ENCODE measurements around the gene AGBL3. TPM values are rescaled to one million over a fixed set of nuclear protein-coding genes. Genes with fewer than 3 reads are reported as not detected.
"Not testable (repeated sequence)": the region's sequence is repeated elsewhere in the genome, so short reads cannot be mapped to it uniquely, and the experiment has no call there.

Gene AGBL3
- total RNA-seq, 1 experiment from 2014 or later = 3.5 TPM

DNA sequence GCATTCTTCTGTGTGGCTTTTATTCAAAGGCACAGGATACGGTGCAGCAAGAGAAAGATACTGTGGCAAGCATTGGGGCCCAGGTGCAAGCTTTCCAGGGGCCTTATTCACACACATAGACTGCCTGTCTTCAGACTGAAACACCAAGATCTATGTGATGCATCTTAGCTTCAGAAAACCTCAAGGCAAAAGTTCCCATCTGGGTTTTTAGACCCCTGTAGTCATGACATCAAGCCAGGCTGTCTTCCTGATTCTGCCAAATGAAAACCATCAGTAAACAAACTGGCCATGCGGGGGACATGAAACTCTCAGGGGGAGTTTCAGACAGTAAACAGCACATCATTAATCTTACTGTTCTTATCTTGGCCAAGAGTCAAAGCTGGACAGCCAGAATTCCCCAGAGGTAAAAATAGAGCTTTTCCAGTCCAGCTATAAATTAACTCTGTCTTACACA lies 9.8 kb downstream of the AGBL3 start:
- no peaks in the 10 kb centered on the region for H3K79me2 ChIP-seq (ENCODE audit: low read length)
- no peaks in the 10 kb centered on the region for H3K4me1 ChIP-seq (ENCODE audit: low read length)
- H3K4me3 ChIP-seq (ENCODE audit: low read length) = no peak overlapping the region
- H2AFZ ChIP-seq (ENCODE audit: low read length) = no peak overlapping the region
- no peaks in the 10 kb centered on the region for H3K9me2 ChIP-seq (replicated peaks; ENCODE audit: insufficient read depth, low read length)
- DNase-seq = no peak
- H3K9me3 ChIP-seq (ENCODE audit: low read length) = no peaks in the 10 kb centered on the region
- no peaks in the 10 kb centered on the region for H4K20me1 ChIP-seq (ENCODE audit: insufficient read depth, low read depth, low read length)
- no peaks in the 10 kb centered on the region for H3K27me3 ChIP-seq (ENCODE audit: low read length)
- H3K9ac ChIP-seq (ENCODE audit: low read length) = no peak overlapping the region
- H3K36me3 ChIP-seq (ENCODE audit: insufficient read depth, low read length) = no peaks in the 10 kb centered on the region
- no peak overlapping the region for H3K4me2 ChIP-seq (ENCODE audit: low read depth, low read length, poor library complexity, severe bottlenecking)
- no peak overlapping the region for H3K27ac ChIP-seq (ENCODE audit: low read length)

DNA sequence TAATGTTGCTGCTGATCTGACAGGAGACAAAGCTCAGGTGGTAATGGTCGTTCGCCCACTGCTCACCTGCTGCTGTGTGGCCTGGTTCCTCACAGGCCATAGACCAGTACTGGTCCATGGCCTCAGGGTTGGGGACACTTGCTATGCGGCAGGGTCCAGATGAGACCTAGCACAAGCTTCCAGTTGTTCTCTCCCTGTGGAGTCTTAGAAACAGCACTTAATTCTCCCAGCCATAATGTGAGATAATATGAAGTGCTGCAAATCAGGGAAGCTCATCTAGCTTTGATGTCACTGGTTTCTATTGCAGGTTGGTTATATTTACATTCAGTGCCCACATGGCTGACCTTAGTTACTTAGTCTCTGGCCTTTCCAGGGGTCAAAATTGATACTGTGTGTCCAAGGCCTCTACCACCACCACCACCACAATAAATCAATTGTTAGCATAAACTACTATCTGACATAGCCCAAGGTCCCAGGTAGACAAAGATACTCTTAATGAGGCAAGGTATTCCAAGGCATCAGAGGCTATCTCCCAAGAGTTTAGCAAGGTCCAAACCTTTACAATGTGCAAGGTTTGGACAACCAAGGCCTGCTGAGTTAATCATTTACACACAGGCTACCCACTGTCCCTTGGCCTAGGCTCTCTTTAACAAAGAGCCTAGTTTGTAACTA lies 11.0 kb downstream of the AGBL3 start:
- no peak overlapping the region for H2AFZ ChIP-seq (ENCODE audit: low read length)
- H3K9me2 ChIP-seq (replicated peaks; ENCODE audit: insufficient read depth, low read length) = no peaks in the 10 kb centered on the region
- no peaks in the 10 kb centered on the region for H3K4me1 ChIP-seq (ENCODE audit: low read length)
- no peaks in the 10 kb centered on the region for H3K9me3 ChIP-seq (ENCODE audit: low read length)
- no peak for DNase-seq
- no peak overlapping the region for H3K4me3 ChIP-seq (ENCODE audit: low read length)
- H3K27ac ChIP-seq (ENCODE audit: low read length) = no peak overlapping the region
- no peaks in the 10 kb centered on the region for H3K36me3 ChIP-seq (ENCODE audit: insufficient read depth, low read length)
- no peaks in the 10 kb centered on the region for H3K79me2 ChIP-seq (ENCODE audit: low read length)
- no peak overlapping the region for H3K9ac ChIP-seq (ENCODE audit: low read length)
- no peaks in the 10 kb centered on the region for H3K27me3 ChIP-seq (ENCODE audit: low read length)
- H3K4me2 ChIP-seq (ENCODE audit: low read depth, low read length, poor library complexity, severe bottlenecking) = no peak overlapping the region
- no peaks in the 10 kb centered on the region for H4K20me1 ChIP-seq (ENCODE audit: insufficient read depth, low read depth, low read length)

DNA sequence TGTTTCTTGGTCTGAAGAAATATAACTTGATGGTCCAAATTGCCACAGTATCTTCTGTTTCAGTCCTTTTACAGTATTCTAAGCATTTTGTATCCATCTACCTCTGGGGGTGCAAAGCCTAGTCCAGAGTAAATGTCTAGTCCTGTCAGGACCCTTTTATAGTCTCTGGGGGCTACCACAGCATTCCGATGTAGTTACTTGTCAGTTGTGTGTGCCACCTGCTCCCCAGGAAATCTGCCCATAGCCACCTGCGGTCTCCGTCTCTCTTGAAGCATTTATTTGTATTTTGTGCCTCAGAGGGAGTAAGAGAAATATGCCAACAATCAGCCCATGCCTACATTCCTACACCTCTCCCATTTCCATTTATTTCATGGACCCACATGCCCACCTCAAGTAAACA lies 12.8 kb downstream of the AGBL3 start:
- Histone ChIP-seq H3K9ac (ENCODE audit: low read length) (no peak overlapping the region), H3K27me3 (ENCODE audit: low read length) (no peaks in the 10 kb centered on the region), H4K20me1 (ENCODE audit: insufficient read depth, low read depth, low read length) (no peaks in the 10 kb centered on the region), H2AFZ (ENCODE audit: low read length) (no peak overlapping the region), H3K9me2 (replicated peaks; ENCODE audit: insufficient read depth, low read length) (no peaks in the 10 kb centered on the region), H3K4me3 (ENCODE audit: low read length) (no peak overlapping the region), H3K79me2 (ENCODE audit: low read length) (no peaks in the 10 kb centered on the region), H3K36me3 (ENCODE audit: insufficient read depth, low read length) (no peaks in the 10 kb centered on the region), H3K27ac (ENCODE audit: low read length) (no peak overlapping the region), H3K4me1 (ENCODE audit: low read length) (no peaks in the 10 kb centered on the region), H3K4me2 (ENCODE audit: low read depth, low read length, poor library complexity, severe bottlenecking) (no peak overlapping the region), H3K9me3 (ENCODE audit: low read length) (no peaks in the 10 kb centered on the region)
- DNase-seq = no peak

DNA sequence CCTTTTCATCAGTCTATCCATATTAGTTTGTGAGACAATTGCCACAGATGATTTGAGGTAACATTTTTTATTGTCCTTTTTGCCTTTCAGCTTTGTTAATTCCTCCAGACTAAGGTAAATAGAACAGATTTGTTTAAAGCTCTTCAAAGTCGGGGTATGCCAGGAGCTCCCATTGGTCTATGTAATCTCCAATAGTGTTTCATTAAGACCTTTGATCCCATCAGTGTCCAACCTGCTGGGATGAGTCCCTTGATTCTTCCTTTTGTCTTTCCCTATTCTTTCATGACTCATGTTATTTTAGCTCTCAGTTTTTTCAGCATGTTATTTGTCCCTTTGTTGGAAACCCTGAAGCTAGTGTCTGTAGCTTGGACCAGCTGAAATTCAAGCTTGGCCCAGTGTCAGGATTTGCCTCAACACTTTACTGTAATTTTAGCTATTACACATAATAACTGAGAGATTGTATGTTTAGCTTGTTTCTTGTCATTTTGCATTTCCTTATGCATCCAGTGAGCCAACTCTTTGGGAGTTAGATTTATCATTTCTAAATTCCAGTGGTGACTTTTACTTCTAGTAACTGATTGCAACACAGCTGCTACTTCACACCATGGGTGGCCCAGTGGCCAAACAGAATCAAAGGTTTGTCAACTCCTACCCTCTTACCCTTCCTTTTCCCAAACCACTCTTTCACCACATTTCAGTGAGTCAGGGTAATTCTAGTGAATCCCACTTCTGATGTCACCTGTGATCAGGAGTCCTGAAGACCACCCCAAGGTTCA lies 15.3 kb downstream of the AGBL3 start:
- no peak overlapping the region for H2AFZ ChIP-seq (ENCODE audit: low read length)
- H3K9me2 ChIP-seq (replicated peaks; ENCODE audit: insufficient read depth, low read length) = no peaks in the 10 kb centered on the region
- H3K4me3 ChIP-seq (ENCODE audit: low read length) = no peak overlapping the region
- no peak overlapping the region for H3K4me2 ChIP-seq (ENCODE audit: low read depth, low read length, poor library complexity, severe bottlenecking)
- H3K27ac ChIP-seq (ENCODE audit: low read length) = no peak overlapping the region
- H4K20me1 ChIP-seq (ENCODE audit: insufficient read depth, low read depth, low read length) = no peaks in the 10 kb centered on the region
- H3K27me3 ChIP-seq (ENCODE audit: low read length) = no peaks in the 10 kb centered on the region
- H3K9me3 ChIP-seq (ENCODE audit: low read length) = no peaks in the 10 kb centered on the region
- no peak for DNase-seq
- H3K36me3 ChIP-seq (ENCODE audit: insufficient read depth, low read length) = no peaks in the 10 kb centered on the region
- H3K79me2 ChIP-seq (ENCODE audit: low read length) = no peaks in the 10 kb centered on the region
- H3K9ac ChIP-seq (ENCODE audit: low read length) = no peak overlapping the region
- no peaks in the 10 kb centered on the region for H3K4me1 ChIP-seq (ENCODE audit: low read length)

DNA sequence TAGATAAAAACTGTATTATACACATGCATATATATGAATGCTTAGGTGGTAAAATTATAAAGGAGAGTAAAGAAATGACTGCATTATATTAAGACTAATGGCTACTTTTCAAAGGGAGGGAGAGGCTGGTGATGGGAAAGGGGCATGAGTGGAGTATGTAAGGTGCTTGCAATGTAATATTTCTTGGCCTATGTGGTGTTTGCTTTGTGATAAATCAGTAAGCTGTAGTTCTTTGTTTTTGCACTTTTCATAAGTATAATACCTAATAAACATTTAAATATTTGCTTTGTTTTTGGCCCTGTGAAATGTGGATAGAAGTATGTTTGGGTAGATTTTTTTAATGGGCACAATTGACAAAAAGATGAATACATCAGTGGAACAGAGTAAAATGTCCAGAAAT lies 25.9 kb downstream of the AGBL3 start:
- Histone ChIP-seq H4K20me1 (ENCODE audit: insufficient read depth, low read depth, low read length) (no peaks in the 10 kb centered on the region), H3K9ac (ENCODE audit: low read length) (no peak overlapping the region), H3K27me3 (ENCODE audit: low read length) (no peaks in the 10 kb centered on the region), H3K9me3 (ENCODE audit: low read length) (no peaks in the 10 kb centered on the region), H3K27ac (ENCODE audit: low read length) (no peak overlapping the region), H3K4me3 (ENCODE audit: low read length) (no peak overlapping the region), H3K79me2 (ENCODE audit: low read length) (no peaks in the 10 kb centered on the region), H2AFZ (ENCODE audit: low read length) (no peak overlapping the region), H3K4me1 (ENCODE audit: low read length) (no peaks in the 10 kb centered on the region), H3K36me3 (ENCODE audit: insufficient read depth, low read length) (no peaks in the 10 kb centered on the region), H3K9me2 (replicated peaks; ENCODE audit: insufficient read depth, low read length) (no peaks in the 10 kb centered on the region), H3K4me2 (ENCODE audit: low read depth, low read length, poor library complexity, severe bottlenecking) (no peak overlapping the region)
- DNase-seq = no peak

DNA sequence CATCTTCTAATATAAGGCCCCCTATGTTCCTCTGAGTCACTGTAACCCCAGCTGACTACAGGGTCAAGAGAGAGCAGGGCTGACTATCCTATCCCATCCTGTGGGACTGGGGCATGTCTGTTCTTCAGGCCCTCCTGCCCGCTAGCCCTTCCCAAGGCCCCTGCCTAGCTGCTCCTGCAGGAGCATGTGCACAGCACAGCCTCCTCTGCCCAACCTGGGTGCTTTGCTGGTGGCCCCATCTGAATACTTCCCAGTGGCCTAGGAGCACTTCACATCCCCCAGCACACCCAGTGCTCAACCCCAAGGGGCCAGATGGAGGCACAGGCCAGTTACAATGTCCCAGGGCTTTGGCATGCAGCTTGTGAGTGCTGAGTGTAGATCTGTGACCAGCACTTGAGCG lies 37.3 kb downstream of the AGBL3 start:
- H3K4me2 ChIP-seq (ENCODE audit: low read depth, low read length, poor library complexity, severe bottlenecking) = no peak overlapping the region
- no peaks in the 10 kb centered on the region for H3K9me3 ChIP-seq (ENCODE audit: low read length)
- no peak overlapping the region for H2AFZ ChIP-seq (ENCODE audit: low read length)
- no peak overlapping the region for H3K4me3 ChIP-seq (ENCODE audit: low read length)
- no peaks in the 10 kb centered on the region for H3K9me2 ChIP-seq (replicated peaks; ENCODE audit: insufficient read depth, low read length)
- H4K20me1 ChIP-seq (ENCODE audit: insufficient read depth, low read depth, low read length) = no peaks in the 10 kb centered on the region
- no peaks in the 10 kb centered on the region for H3K79me2 ChIP-seq (ENCODE audit: low read length)
- no peak for DNase-seq
- no peak overlapping the region for H3K27ac ChIP-seq (ENCODE audit: low read length)
- H3K9ac ChIP-seq (ENCODE audit: low read length) = no peak overlapping the region
- no peaks in the 10 kb centered on the region for H3K36me3 ChIP-seq (ENCODE audit: insufficient read depth, low read length)
- no peaks in the 10 kb centered on the region for H3K27me3 ChIP-seq (ENCODE audit: low read length)
- H3K4me1 ChIP-seq (ENCODE audit: low read length) = no peaks in the 10 kb centered on the region

DNA sequence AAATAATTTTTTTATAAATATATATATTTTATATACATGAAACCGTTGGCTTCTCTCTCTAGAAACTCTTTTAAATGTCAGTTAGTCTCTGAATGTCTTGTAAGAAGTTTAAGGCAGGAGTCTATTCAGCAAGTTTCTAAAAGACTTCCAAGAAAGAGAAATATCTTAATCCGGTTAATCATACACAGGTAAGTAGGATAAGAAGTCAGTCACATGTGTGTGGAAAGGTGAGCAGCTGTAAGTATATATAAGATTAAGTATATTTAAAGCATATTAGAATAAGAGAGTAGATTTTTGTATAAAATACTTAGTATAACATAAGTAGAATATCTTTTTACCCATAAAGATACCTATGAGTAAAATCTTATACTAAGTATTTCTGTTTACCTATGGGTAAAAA lies 48.9 kb downstream of the AGBL3 start:
- no peak overlapping the region for H3K27ac ChIP-seq (ENCODE audit: low read length)
- no peaks in the 10 kb centered on the region for H3K36me3 ChIP-seq (ENCODE audit: insufficient read depth, low read length)
- no peaks in the 10 kb centered on the region for H3K27me3 ChIP-seq (ENCODE audit: low read length)
- no peak overlapping the region for H3K4me3 ChIP-seq (ENCODE audit: low read length)
- no peak overlapping the region for H2AFZ ChIP-seq (ENCODE audit: low read length)
- no peaks in the 10 kb centered on the region for H4K20me1 ChIP-seq (ENCODE audit: insufficient read depth, low read depth, low read length)
- no peaks in the 10 kb centered on the region for H3K9me3 ChIP-seq (ENCODE audit: low read length)
- no peaks in the 10 kb centered on the region for H3K4me1 ChIP-seq (ENCODE audit: low read length)
- no peak for DNase-seq
- H3K9me2 ChIP-seq (replicated peaks; ENCODE audit: insufficient read depth, low read length) = no peaks in the 10 kb centered on the region
- H3K4me2 ChIP-seq (ENCODE audit: low read depth, low read length, poor library complexity, severe bottlenecking) = no peak overlapping the region
- no peak overlapping the region for H3K9ac ChIP-seq (ENCODE audit: low read length)
- H3K79me2 ChIP-seq (ENCODE audit: low read length) = no peaks in the 10 kb centered on the region

DNA sequence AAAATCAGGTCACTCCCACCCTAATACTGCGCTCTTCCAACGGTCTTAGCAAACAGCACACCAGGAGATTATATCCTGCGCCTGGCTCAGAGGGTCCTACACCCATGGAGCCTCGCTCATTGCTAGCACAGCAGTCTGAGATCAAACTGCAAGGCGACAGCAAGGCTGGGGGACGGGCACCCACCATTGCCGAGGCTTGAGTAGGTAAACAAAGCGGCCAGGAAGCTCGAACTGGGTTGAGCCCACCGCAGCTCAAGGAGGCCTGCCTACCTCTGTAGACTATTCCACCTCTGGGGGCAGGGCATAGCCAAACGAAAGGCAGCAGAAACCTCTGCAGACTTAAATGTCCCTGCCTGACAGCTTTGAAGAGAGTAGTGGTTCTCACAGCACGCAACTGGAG lies 80.7 kb downstream of the AGBL3 start:
- not testable (repeated sequence) for H3K79me2 ChIP-seq (ENCODE audit: low read length); DNase-seq; H3K4me2 ChIP-seq (ENCODE audit: low read depth, low read length, poor library complexity, severe bottlenecking); H4K20me1 ChIP-seq (ENCODE audit: insufficient read depth, low read depth, low read length); H3K9me3 ChIP-seq (ENCODE audit: low read length); H3K27ac ChIP-seq (ENCODE audit: low read length); H3K4me1 ChIP-seq (ENCODE audit: low read length); H3K27me3 ChIP-seq (ENCODE audit: low read length); H2AFZ ChIP-seq (ENCODE audit: low read length); H3K9ac ChIP-seq (ENCODE audit: low read length); H3K36me3 ChIP-seq (ENCODE audit: insufficient read depth, low read length); H3K4me3 ChIP-seq (ENCODE audit: low read length); H3K9me2 ChIP-seq (replicated peaks; ENCODE audit: insufficient read depth, low read length)

Measured in Karpas-422 (cell line).